Tibial nerve (tissue), 4 donors: Measurements from ENCODE around the gene ULK1. TPM values are rescaled to one million over a fixed set of nuclear protein-coding genes. Genes with fewer than 3 reads are reported as not detected.
A peak's percentile ranks its signal among the peaks of the same experiment; 100 is the strongest.

Experiments used
- DNase-seq, 2 donors: peaks; one replicate each; pipeline ENCODE4 v3.0.0-alpha.2; 2019; ENCODE audit warnings: low spot score in 2 of 2
- H3K27ac ChIP-seq, 4 donors: fragments of 200-600 bp; sonication (generic) in 3 of 4; one replicate each; pipeline ENCODE4 v1.5.1; 2017 to 2019; ENCODE audit warnings: mild to moderate bottlenecking in 1 of 4
- H3K27me3 ChIP-seq, 2 donors: fragments of 200-600 bp; sonication (generic) in 1 of 2; one replicate each; pipeline versions ENCODE4 v1.5.1 to v1.6.0; 2017 to 2019
- H3K36me3 ChIP-seq, 3 donors: fragments of 200-600 bp; sonication (generic); one replicate each; pipeline ENCODE4 v1.5.1; 2018 to 2019
- H3K4me1 ChIP-seq, 4 donors: fragments of 200-600 bp; sonication (generic) in 3 of 4; one replicate each; pipeline ENCODE4 v1.5.1; 2017 to 2019
- H3K4me3 ChIP-seq, 4 donors: fragments of 200-600 bp; sonication (generic) in 3 of 4; one replicate each; pipeline ENCODE4 v1.5.1; 2017 to 2019; ENCODE audit warnings: mild to moderate bottlenecking in 1 of 4, moderate library complexity in 1 of 4
- H3K9me3 ChIP-seq, 4 donors: fragments of 200-600 bp; sonication (generic) in 3 of 4; one replicate each; pipeline ENCODE4 v1.5.1; 2017 to 2019
- EP300 ChIP-seq, 2 donors: sonication (generic); formaldehyde crosslinking; IDR thresholded peaks; one replicate each; pipeline ENCODE4 v1.6.1; 2017; ENCODE audit warnings: antibody characterized with exemption in 2 of 2, mild to moderate bottlenecking in 1 of 2
- POLR2A ChIP-seq, 2 donors: fragments of 450-650 bp; IDR thresholded peaks; one replicate each; pipeline ENCODE4 v1.6.1; 2017; ENCODE audit warnings: antibody characterized with exemption in 2 of 2, mild to moderate bottlenecking in 2 of 2, moderate library complexity in 2 of 2
- WGBS, 2 donors: methylation state at CpG; one replicate each; pipeline ENCODE4 v1.1.5; 2018; 5-methylcytosine and 5-hydroxymethylcytosine counted together
- total RNA-seq, 4 donors: library from RNA; depleted of rRNA; stranded (reverse); fragments of >200 nt; gene quantifications; one replicate each; pipeline ENCODE4 v1.1.0, GENCODE V29; 2016
- TF ChIP-seq, protein P1 (sequence below), 5 experiments: fragments of 200-600 bp in 3 of 5; fragments of 450-650 bp in 2 of 5; sonication (generic) in 3 of 5; IDR thresholded peaks; one replicate each; pipeline ENCODE4 v1.5.1; 2016 to 2019; ENCODE audit warnings: antibody characterized with exemption in 5 of 5, mild to moderate bottlenecking in 3 of 5, moderate library complexity in 2 of 5

ULK1 gene
- total RNA-seq, 4 donors from 2014 or later, result 19.9 to 52.2 (median 38.0) TPM

DNA sequence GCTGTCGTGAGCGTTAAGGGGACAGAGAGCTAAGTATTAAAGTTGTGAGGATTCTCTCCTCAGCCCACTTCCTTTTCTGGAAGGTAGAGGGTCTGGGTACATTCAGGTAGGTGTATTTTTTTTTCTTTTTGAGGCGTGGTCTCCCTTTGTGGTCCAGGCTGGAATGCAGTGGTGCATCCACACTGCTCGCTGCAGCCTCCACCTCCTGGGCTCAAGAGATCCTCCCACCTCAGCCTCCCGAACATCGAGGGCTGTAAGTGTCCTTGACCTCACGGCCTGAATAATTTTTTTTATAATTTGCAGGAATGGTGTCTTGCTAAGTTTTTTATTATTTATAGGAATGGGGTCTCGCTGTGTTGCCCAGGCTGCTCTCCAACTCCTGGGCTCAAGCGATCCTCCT is 36.1 kb downstream of the ULK1 start:
- TF ChIP-seq, protein P1, sequence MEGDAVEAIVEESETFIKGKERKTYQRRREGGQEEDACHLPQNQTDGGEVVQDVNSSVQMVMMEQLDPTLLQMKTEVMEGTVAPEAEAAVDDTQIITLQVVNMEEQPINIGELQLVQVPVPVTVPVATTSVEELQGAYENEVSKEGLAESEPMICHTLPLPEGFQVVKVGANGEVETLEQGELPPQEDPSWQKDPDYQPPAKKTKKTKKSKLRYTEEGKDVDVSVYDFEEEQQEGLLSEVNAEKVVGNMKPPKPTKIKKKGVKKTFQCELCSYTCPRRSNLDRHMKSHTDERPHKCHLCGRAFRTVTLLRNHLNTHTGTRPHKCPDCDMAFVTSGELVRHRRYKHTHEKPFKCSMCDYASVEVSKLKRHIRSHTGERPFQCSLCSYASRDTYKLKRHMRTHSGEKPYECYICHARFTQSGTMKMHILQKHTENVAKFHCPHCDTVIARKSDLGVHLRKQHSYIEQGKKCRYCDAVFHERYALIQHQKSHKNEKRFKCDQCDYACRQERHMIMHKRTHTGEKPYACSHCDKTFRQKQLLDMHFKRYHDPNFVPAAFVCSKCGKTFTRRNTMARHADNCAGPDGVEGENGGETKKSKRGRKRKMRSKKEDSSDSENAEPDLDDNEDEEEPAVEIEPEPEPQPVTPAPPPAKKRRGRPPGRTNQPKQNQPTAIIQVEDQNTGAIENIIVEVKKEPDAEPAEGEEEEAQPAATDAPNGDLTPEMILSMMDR (IDR thresholded peaks at IDR 0.05), result no peak
- TF ChIP-seq POLR2A (IDR thresholded peaks at IDR 0.05) (no peak), EP300 (IDR thresholded peaks at IDR 0.05) (no peak)
- no peaks in the 10 kb centered on the region for H3K9me3 ChIP-seq
- no peak for DNase-seq
- no peak overlapping the region for H3K27ac ChIP-seq
- H3K36me3 ChIP-seq, result peaks cover 0 to 43% (median 14%) of the 10 kb centered on the region in 3 donors
- peak overlapping the region; percentile 61 to 98 (median 98) for H3K4me3 ChIP-seq
- H3K27me3 ChIP-seq, result no peaks in the 10 kb centered on the region
- 82 to 89% methylated on average over 9 of the region's 9 CpGs for WGBS, 2 donors
- peaks cover 0 to 18% (median 11%) of the 10 kb centered on the region in 4 donors for H3K4me1 ChIP-seq

DNA sequence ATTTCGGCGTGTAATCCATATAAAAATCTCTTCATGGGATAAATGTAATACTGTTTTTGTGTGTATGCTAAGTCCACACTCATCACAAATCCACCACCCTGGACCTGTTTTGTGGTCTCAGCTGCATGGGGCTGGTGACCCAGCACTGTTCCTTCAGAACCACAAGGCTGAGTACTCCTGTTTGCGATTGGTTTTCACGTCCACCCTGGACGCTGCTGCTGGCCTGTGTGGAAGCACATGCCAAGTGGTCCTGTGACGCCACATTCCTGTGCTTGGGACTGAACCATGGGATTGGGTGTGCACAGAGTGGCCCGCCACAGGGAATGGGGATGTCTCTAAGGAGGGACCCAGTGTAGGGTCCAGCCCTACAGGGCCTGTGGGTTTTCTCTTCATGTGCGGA is 39.0 kb downstream of the ULK1 start:
- H3K36me3 ChIP-seq, result peaks cover 0 to 69% (median 14%) of the 10 kb centered on the region in 3 donors
- DNase-seq, result no peak
- H3K9me3 ChIP-seq, result no peaks in the 10 kb centered on the region
- H3K27ac ChIP-seq, result no peak overlapping the region
- no peaks in the 10 kb centered on the region for H3K27me3 ChIP-seq
- WGBS, 2 donors, result 96% methylated on average over 8 of the region's 8 CpGs
- no peak overlapping the region for H3K4me3 ChIP-seq
- peaks cover 0 to 18% (median 11%) of the 10 kb centered on the region in 4 donors for H3K4me1 ChIP-seq
- no peak for TF ChIP-seq EP300 (IDR thresholded peaks at IDR 0.05)

DNA sequence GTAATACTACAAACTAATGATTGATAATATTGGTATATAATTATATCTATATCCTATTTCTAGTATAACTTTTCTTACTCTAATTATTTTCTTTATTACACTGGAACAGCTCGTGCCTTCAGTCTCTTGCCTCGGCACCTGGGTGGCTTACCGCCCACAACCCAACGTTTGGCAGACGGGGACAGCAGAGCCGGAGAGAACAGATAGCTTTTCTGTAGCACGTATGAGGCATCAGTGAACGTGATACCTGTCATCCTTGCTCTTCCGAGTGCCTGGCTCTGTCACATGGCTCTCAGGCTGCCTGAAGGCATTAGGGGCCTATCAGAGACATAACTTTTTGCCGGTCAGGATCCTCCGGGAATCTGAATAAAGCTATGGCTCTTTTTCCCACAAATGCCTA is 40.1 kb downstream of the ULK1 start:
- WGBS, 2 donors, result 87 to 89% methylated on average over 11 of the region's 11 CpGs

DNA sequence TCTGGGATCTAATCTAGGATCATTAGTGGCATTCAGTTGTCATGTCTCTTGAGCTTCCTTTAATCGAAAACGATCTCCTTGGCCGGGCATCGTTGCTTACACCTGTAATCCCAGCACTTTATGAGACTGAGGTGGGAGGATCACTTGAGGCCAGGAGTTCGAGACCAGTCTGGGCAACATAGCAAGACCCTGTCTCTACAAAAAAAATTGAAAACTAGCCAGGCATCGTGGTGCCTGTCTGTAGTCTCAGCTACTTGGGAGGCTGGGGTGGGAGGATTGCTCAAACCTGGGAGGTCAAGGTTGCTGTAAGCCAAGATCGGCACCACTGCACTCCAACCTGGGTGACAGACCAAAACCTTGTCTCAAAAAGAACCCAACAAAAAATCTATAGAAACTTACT is 43.7 kb downstream of the ULK1 start:
- peaks cover 2 to 97% (median 10%) of the 10 kb centered on the region in 3 donors for H3K36me3 ChIP-seq
- no peak for DNase-seq
- H3K27me3 ChIP-seq, result no peaks in the 10 kb centered on the region
- H3K4me1 ChIP-seq, result no peaks in the 10 kb centered on the region
- WGBS, 2 donors, result 88 to 89% methylated on average over 7 of the region's 7 CpGs
- no peaks in the 10 kb centered on the region for H3K9me3 ChIP-seq
- TF ChIP-seq, protein P1 (IDR thresholded peaks at IDR 0.05), result no peak
- TF ChIP-seq EP300 (IDR thresholded peaks at IDR 0.05) (no peak), POLR2A (IDR thresholded peaks at IDR 0.05) (no peak)
- no peak overlapping the region for H3K27ac ChIP-seq
- no peak overlapping the region for H3K4me3 ChIP-seq

More for the DNA sequence above, 40.1 kb downstream of the ULK1 start:
- DNase-seq, result no peak
- Histone ChIP-seq H3K4me1 (peaks cover 0 to 17% (median 11%) of the 10 kb centered on the region in 4 donors), H3K27me3 (no peaks in the 10 kb centered on the region), H3K4me3 (no peak overlapping the region), H3K36me3 (peaks cover 0 to 80% (median 19%) of the 10 kb centered on the region in 3 donors), H3K9me3 (no peaks in the 10 kb centered on the region), H3K27ac (no peak overlapping the region)
- TF ChIP-seq EP300 (IDR thresholded peaks at IDR 0.05) (no peak), POLR2A (IDR thresholded peaks at IDR 0.05) (no peak)
- TF ChIP-seq, protein P1 (IDR thresholded peaks at IDR 0.05), result no peak

DNA sequence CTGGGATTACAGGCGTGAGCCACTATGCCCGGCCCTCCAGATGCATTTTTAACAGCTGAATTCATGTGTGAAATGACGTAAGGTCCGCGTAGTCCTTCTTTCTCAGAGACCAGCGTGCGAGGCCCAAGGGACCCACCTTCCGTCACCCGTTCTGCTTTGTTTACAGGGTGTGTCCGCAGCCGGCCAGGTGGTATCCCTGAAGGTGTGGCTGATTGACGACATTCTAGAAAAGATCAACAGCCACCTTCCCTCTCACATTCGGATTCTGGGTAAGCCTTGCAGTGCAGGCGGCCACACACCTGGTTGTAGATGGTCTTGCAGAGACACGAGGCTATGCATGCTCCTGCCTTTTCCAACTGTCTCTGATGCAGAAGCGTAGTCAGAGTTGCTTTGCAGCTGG is 44.6 kb downstream of the ULK1 start:
- no peak for DNase-seq
- Histone ChIP-seq H3K4me1 (no peaks in the 10 kb centered on the region), H3K9me3 (no peaks in the 10 kb centered on the region), H3K27me3 (no peaks in the 10 kb centered on the region), H3K4me3 (no peak overlapping the region), H3K27ac (no peak overlapping the region), H3K36me3 (peaks cover 2 to 97% (median 10%) of the 10 kb centered on the region in 3 donors)
- TF ChIP-seq, protein P1 (IDR thresholded peaks at IDR 0.05), result no peak
- TF ChIP-seq EP300 (IDR thresholded peaks at IDR 0.05), result no peak
- TF ChIP-seq POLR2A (IDR thresholded peaks at IDR 0.05), result no peak
- WGBS, 2 donors, result 96% methylated on average over 16 of the region's 16 CpGs

DNA sequence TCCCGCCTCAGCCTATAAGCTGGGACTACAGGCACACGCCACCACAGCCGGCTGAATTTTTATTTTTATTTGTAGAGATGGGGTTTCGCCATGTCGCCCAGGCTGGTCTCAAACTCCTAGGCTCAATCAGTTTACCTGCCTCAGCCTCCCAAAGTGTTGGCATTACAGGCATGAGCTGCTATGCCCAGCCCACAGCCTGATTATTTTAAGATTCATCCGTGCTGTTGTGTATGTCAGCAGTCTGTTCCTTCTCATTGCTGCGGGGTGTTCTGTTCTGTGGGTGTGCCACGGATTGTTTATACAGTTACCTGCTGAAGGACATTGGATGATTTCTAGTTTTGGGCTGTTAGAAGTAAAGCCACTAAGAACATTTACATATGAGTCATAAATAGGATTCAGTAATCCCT is 45.7 kb downstream of the ULK1 start:
- no peak overlapping the region for H3K4me3 ChIP-seq
- H3K4me1 ChIP-seq, result no peaks in the 10 kb centered on the region
- peaks cover 2 to 97% (median 10%) of the 10 kb centered on the region in 3 donors for H3K36me3 ChIP-seq
- WGBS, 2 donors, result 87 to 97% methylated on average over 8 of the region's 8 CpGs
- no peak for DNase-seq
- TF ChIP-seq POLR2A (IDR thresholded peaks at IDR 0.05), result no peak
- TF ChIP-seq EP300 (IDR thresholded peaks at IDR 0.05), result no peak
- TF ChIP-seq, protein P1 (IDR thresholded peaks at IDR 0.05), result no peak
- H3K27ac ChIP-seq, result no peak overlapping the region
- no peaks in the 10 kb centered on the region for H3K27me3 ChIP-seq
- H3K9me3 ChIP-seq, result no peaks in the 10 kb centered on the region
